Stimulated activated CD8-positive, alpha-beta memory T cell treated with anti-CD3 and anti-CD28 coated beads, Interleukin-15, amount 100 ng/mL, for 24 hours (primary cell): ENCODE results near the gene YIPF7.

Experiments
- DNase-seq: peaks from one replicate; pipeline ENCODE4 v3.0.0-alpha.2; 2020; ENCODE audit warnings: low read depth

Gene YIPF7

GRCh38 chr4:44651425-44651824 is at the start of gene YIPF7:
YIPF7 (minus strand) TSS chr4:44651625; CDS start chr4:44650100, 1,525 bp downstream.
- DNase-seq, result no peak

GRCh38 chr4:44701037-44701436 is 49.6 kb upstream of the YIPF7 start:
- no peak for DNase-seq

GRCh38 chr4:44700427-44700826 is 49.0 kb upstream of the YIPF7 start:
- no peak for DNase-seq

DNA sequence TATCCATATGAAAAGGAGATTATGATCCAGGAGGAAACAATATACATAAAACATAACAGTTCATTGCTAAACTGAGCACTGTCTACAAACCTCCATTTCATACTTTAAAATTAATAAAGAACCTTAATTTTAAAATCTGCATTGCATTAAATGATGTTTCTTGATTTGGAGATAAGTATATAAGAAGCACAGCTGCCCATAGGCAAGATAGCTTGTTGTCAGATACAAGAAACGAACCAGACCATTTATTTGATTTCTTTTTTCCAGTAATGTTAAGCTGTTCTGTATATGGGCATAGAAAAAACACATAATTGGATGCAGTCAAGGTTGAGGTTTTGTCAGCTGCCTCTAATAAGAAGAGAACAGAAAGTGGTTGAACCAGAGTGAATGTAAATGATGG is 33.2 kb upstream of the YIPF7 start:
- no peak for DNase-seq

DNA sequence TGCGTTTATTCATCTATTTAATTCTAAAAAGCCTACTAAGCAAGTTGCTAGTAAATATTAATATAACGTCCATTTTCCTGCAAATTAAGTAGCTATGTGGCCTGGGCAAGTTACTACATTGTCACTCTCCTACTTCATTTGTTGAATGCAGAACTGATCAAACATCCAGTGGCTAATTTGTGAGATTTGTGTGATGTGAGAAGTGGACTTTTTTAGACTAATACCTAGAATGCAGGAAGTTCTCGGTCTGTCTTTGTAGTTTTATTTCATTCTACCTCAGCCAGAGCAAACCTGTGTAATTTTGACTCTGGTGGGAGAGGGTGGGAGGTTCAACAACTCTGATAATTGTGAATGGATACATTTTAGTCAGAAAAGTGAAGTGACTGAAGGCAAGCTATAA is 27.6 kb upstream of the YIPF7 start:
- DNase-seq, result no peak

- DNase-seq, result peak; percentile 69
These were observed 26.9 kb upstream of the YIPF7 start, which contains the start of gene GUF1 for GRCh38 chr4:44678094-44679041. GUF1 (plus strand) TSS chr4:44678420; CDS start chr4:44678623, 203 bp downstream.

DNA sequence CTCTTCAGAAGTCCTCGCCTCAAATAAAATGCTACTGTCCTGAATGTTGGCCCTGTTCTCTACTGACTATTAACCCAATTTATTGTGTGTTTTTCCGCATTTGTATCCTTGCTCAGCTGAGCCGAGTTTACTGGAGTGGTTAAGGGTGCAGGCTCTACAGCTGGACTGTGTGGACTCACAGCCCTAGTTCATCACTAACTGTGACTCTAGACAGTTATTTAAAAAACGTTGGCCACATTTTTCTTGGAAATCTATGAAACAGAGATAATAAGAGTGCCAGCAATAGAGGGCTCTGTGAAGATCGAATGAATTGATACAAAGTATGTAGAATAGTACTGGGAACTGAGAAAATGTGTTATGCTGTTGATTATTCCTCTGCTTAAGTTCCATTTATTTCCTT is 23.9 kb upstream of the YIPF7 start:
- no peak for DNase-seq

DNA sequence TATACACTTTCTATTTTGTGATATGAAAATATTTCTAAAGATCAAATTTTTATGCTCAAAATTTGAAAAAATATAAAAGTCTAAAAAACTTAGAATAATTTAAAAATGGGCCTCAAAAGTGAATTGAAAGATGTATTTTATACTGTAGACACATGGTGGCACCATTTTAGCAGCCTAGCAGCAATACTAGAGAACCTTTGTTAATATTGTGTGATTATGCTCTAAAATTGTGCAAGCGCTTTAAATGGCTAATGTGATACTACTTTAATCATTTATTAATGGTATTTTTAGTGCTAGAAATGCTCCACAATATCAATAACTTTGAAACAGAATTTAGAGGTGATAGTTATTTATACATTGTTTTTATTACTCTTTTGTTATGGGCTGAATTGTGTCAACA is 23.0 kb upstream of the YIPF7 start:
- DNase-seq, result no peak

DNA sequence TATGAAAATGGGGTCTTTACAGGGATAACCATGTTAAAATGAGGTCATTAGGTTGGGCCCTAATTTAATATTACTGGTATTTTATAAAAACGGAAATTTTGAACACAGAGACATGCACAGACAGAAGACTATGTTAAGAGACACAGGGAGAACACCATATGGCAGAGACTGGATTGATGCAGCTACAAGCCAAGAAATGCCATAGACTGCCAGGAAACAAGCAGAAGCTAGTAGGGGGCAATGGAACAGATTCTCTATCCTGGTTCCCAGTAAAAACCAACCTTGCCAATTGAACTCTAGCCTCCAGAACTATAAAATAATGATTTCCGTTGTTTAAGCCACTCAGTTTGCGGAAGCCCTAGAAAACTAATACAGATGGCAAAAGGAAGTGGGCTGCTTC is 20.2 kb upstream of the YIPF7 start:
- DNase-seq, result no peak

DNA sequence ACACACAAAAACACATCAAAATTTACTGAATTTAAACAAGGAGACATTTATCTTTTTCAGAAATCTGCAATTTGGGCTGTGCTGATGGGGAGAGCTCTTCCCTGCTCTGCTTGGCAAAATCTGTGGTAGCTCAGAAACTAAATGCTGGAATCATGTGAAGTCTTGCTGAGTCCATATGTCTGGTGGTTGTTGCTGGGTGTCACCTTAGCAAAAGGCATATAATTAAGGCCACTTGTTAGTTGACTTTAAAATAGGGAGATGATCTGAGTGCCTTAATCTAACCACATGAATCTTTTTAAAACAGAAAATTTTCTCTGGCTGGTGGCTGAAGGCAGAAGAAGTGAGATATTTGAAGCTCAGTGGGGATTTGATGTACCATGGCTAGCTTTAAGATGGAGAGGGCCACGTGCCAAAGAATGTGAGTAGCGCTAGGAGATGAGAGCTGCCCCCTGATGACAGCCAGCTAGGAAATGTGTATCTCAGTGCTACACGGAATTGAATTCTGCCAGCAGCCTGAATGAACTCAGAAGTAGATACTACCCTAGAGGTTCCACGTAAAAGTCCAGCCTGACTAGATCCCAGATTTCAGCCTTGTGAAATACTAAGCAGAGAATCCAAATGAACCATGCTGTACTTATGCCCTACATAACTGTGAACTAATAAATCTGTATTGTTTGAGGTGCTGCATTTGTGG is 19.2 kb upstream of the YIPF7 start:
- DNase-seq, result no peak

DNA sequence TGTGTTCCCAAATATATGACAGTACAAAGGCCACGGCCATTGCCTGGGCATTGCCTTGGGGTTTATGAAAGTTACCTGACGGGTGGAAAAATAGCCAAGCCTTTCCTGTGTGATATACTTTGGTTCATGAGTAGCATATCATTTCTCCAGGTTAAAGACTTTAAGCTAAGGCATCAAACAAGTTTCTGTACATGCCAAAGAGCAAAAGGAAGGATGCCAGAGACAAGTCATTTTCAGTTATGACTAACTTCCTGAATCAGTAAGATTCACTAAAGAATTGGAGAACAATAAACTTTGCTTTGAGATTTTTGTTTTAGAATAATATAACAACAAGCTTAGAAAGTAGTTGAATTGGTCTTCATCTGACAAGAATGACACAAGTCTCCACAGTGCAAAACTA is 17.1 kb upstream of the YIPF7 start:
- no peak for DNase-seq

GRCh38 chr4:44663539-44664263 is 12.3 kb upstream of the YIPF7 start:
- no peak for DNase-seq

DNA sequence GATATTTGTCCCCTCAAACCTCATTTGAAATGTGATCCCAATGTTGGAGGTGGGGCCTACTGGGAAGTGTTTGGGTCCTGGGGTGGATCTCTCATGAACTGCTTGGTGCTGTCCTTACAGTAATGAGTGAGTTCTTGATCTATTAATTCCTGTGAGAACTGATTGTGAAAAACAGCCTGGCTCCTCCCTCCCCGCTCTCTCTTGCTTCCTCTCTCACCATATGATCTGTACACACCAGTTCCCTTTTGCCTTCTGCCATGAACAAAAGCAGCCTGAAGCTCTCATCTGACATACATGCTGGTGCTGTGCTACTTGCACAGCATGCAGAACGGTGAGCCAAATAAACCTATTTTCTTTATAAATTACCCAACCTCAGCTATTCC is 11.2 kb upstream of the YIPF7 start:
- no peak for DNase-seq

GRCh38 chr4:44661940-44662622 is 10.7 kb upstream of the YIPF7 start:
- no peak for DNase-seq

- no peak for DNase-seq
These were observed 9.0 kb upstream of the YIPF7 start for GRCh38 chr4:44660396-44660795.

DNA sequence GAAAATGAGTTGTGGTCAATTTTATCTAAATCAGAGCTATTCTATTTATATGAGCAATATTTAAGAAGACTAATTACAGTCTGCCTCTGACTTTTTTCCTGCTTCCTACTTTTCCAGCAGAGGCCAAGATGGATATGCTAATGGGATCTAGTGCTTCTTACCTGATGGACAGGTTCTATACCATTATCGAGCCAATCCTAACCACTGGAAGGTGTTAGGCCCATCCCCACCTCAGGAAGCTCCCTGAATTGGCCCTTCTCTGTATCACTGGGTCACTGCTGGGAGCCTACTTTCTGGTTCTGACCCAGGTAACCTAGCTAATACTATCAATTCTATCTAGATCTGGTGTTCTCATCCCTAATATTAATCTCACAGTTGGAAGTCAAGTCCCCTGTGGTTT is 577 bp upstream of the YIPF7 start:
- no peak for DNase-seq

DNA sequence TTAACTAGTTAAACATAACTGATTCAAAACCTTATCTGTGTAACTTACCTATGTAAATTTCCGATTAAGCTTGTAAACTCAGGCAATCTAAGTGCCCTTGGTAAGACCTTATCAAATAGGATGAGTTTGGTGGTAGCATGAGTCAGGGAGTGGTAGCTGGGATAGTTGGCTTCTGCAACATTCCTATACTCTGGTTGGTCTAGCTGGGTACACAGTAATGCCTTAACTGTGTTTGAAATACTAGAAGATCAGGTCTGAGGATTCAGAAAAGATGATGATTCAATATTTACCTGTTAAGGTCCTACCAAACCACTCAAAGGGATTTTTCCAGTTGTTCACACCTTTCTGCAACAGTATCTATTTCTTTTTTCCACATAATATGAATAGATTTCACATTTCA is 5.3 kb downstream of the YIPF7 start:
- DNase-seq, result no peak

- DNase-seq, result no peak
These were observed 13.3 kb downstream of the YIPF7 start for GRCh38 chr4:44638091-44638490.

DNA sequence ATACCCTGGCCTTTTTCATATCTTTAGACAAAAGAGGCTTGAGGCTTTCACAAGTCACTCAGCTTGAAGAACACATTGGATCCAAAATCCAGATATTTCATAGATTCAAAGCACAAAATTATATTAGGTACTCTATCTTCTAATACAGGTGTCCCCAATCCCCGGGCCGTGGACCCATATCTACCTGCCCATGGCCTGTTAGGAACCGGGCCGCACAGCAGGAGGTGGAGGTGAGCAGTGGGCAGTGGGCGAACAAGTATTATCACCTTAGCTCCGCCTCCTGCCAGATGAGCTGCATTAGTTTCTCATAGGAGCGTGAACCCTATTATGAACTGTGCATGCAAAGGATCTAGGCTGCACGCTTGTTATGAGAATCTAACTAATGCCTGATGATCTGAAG is 18.7 kb downstream of the YIPF7 start:
- no peak for DNase-seq

DNA sequence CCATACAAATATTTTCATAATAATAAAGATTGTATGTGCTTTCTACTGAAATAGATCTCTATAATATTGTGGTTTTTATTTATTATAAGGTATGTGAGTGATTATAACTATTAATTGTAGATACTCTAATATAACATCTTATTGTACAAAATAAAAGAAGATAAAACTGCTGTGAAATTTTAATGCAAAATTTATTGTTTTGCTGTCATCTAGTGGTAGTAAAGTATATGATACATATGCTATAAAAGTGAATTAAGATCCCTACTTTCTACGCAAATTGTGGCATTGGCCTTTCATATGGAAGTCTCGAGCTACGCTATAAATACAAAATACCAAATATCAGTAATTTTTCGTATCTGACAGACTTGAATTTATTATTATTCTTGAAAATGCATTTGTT is 19.3 kb downstream of the YIPF7 start:
- DNase-seq, result no peak

DNA sequence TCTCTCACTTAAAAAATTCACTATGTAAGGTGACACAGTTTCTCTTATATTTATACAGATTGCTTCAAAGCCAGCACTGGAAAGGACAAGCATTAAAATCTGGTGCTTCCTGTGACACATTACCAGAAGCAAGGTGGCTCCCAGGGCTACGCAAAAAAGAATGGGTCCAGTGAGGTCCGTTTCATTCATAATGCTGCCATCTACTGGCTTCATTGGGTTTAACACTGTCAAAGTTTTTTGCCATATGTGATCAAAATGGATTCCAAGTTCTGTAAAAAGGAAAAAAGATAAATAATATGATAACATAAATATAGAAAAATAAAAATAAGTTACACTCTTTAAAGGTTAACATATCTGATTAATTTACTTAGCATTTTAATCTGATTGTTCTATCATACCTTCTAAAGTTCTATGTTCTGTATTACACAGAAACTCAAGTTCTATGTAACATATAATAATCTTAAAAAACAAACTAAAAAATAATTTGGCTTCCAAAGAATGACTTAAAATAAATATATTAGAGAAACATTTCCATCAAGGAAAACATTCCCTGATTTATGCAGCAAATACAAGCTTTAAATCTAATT is 22.1 kb downstream of the YIPF7 start:
- DNase-seq, result no peak

DNA sequence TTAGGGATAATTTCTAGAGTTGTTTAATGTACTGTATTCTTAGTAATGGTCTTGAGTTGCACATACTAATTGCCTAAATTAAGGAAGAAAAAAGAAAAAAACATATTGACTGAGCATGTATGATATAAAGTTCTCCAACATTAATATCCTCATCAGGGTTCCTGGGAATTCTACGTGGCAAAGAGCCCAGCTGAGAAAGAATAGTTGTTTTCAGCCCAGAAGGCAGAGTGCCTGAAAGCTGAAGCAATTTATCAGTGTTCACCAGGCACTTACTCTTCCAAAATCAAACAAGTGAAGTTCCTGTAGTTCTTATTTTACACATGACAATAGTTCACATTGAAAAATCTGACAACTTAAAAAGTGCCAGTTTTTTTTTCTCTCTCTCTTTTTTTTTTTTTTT is 27.7 kb downstream of the YIPF7 start:
- no peak for DNase-seq
